Activated CD4-positive, alpha-beta T cell treated with anti-CD3 and anti-CD28 coated beads for 4 hours (primary cell): ENCODE measurements around the gene MYOM1.

Experiments used
- DNase-seq, 2 donors: peaks; one replicate each; pipeline ENCODE4 v3.0.0-alpha.2; 2020

MYOM1 gene

DNA sequence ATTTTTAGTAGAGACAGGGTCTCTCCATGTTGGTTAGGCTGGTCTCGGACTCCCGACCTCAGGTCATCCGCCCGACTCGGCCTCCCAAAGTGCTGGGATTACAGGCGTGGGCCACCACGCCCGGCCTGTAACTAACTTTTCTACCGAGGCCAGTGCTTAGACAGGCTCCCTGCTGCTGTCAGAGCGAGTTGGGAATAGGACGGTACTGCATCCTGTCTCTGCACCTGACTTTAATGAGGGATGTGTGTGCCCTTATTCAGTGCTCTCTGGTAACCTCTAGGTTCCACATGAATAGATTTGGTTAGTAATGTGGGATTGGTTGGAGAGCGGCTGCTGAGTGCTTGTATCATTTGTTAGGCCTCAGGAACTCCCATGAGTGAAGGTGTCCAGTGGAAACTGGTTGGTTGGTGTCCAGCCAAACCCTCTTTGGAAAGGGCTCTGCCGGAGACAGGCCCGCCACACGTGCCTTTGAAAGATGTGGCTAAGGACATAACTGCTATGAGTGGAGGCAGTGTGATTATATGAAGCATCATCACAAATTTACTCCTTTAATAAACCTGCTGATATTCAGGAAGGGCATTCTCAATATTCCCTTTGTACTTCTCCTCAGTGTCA lies 36.6 kb downstream of the MYOM1 start:
- no peak for DNase-seq

DNA sequence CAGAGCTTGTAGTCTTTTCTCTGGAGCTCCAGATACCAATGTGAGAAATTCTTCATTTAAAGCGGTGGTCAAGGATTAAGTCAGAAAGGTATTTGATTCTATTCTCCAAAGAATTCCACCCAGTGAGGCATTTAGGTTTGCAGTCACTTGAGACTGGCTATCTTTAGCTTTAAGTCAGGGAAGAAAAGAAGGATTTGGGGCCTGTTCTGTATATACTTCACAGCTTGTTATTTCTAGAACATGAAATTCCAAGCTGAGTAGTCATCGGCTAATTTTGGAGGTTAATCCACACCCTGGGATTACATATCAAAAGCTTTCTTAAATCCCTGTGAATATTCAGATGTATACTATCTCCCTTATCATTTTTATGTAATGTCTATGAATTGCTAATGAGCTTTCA lies 39.4 kb downstream of the MYOM1 start:
- DNase-seq: no peak

GRCh38 chr18:3179430-3180089 lies 40.2 kb downstream of the MYOM1 start:
- DNase-seq: no peak

DNA sequence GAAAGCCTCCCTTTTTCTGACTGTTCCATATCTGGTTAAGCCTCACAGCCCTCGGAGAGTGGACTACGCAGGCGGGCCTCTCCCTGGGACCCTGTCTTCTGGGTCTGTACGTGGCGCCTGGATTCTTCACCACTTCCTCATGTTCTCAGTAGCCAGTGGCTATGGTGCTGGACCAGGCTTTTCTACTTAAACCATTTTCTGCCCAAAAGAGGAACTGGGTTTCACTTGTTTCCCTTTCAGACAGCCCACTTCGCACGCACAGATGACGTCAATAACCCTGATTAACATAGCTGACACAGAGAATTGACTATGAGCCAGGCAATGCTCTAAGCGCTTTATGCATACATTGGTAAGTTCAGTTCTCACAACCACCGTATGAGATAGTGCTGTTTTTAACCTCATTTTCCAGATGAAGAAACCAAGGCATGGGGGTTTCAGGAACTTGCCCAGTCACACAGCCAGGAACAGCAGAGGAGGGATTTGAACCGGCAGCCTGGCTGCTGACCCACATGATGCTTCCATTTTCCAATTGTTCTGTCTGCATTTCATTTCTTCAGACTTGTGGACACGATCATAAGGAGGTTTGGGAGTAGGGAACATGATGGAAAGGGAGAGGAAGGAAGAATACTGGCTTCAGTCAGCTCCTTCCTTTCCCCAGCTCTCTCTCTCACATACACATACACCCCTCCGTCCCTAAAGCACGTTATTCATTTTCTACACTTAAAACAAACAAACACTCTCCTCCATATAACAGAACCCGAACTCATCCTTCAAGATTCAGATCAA lies 41.7 kb downstream of the MYOM1 start:
- no peak for DNase-seq

DNA sequence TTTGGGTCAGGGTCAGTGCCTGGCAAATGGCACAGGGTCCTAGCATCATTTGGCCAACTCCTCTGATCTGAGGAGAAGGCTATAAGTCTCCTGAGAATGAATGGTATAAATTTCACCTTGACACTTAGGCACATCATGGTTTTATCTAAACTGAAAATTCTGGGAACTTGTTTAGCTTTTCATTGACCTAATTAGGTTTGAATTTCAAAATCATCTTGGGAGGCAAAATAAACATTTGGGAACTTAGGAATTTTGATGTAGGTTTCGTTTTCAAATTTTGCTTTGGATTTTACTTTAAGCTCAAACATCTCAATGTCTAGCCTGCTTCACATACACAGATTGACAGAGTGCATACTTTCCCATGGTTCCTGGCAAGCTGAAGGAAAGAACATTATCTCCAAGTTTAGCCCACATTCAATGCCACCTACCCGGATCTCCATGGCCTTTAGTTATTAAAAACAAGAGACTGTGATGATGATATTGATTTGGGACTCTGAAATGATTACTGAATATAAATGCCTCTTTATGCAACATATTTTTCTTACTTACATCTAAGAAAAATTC lies 44.5 kb downstream of the MYOM1 start:
- DNase-seq: no peak

DNA sequence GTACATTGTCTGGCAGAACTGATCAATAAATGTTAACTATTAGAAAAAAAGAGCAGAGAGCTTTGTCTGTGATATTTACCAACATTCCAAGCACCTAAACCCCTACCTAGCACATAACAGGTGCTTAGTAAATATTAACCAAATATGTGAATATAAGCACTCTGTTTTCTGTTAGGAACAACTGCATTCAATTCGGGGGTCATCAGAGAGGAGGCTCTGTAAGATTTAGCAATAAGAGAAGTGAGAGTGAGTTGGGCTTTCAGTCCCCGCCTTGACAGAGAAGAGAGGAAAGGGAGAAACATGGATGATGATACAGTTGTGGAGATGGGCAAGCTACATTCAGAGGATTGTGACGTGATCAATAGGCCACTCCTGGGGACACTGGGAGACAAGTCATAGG lies 47.7 kb downstream of the MYOM1 start:
- DNase-seq: no peak

GRCh38 chr18:3171631-3172030 lies 48.1 kb downstream of the MYOM1 start:
- no peak for DNase-seq

DNA sequence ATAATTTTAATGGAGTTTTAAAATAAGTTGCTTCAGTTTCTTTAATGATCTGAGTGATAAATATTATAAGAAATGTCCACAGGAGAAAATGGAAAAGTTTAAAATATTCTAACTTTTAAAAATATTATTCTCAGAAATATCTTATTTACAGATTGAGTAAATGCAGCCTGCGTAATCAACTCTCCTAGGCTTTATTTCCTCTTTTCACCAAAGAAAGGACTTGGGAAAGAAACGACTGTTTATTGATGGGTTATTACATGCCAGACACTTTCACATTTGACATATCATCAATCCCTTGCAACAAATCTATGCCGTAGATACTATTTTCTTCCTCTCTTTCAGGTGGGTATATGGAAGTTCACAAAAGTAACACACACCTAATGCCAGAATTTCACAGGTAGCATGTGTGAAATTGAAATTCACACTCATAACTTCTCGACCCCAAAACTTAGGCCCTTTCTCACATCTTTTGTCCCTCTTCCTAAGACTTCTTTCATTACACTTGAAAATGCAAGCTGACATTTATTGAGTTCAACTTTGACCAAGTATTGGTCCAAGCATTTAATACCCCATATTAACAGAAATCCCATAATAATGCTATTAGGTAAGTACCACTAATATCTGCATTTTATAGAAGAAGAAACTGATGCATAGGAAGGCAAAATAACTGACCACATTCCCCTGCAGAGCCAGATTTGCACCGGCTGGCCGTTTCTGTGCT lies 49.2 kb downstream of the MYOM1 start:
- no peak for DNase-seq

- DNase-seq: no peak
Measured at GRCh38 chr18:3164381-3164780, 55.4 kb downstream of the MYOM1 start.

GRCh38 chr18:3163968-3164367 lies 55.8 kb downstream of the MYOM1 start:
- DNase-seq: no peak

GRCh38 chr18:3162181-3162580 lies 57.6 kb downstream of the MYOM1 start:
- DNase-seq: no peak

GRCh38 chr18:3159830-3160229 lies 59.9 kb downstream of the MYOM1 start:
- no peak for DNase-seq

- no peak for DNase-seq
Measured at GRCh38 chr18:3157606-3158005, 62.2 kb downstream of the MYOM1 start.

DNA sequence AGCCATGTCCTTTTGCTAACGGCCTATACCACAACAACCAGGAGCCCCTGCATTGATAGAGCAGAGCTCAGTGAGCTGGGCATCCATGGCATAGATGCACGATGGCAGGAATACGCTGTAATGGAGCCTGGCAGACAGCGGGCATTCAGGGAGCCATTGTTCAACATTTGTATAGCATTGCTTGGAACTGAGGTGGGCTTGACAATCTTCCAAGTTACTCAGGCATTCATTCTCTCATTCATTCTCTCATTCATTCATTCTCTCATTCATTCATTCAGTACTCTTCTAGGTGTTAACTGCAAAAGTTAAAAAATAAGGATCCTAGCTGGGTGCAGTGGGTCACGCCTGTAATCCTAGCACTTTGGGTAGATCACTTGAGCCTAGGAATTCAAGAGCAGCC lies 62.7 kb downstream of the MYOM1 start:
- DNase-seq: no peak

- DNase-seq: no peak
Measured at GRCh38 chr18:3156325-3156640, 63.5 kb downstream of the MYOM1 start.

DNA sequence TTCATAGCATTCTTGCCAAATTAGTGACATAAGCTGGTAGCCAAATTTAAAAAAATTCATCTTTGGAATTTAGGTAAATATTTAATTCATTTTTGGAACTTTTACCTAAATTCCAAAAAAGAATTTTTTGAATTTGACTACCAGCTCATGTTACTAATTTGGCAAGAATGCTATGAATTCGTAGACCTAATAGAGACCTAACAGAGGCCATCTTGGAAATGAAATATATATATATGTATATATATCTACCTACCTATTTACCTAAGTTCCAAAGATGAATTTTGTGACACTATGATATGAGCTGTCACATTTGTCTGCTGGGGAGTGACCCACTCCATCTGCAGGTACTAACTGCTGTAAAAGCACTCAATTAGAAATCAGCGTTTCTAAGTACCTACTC lies 65.6 kb downstream of the MYOM1 start:
- no peak for DNase-seq

DNA sequence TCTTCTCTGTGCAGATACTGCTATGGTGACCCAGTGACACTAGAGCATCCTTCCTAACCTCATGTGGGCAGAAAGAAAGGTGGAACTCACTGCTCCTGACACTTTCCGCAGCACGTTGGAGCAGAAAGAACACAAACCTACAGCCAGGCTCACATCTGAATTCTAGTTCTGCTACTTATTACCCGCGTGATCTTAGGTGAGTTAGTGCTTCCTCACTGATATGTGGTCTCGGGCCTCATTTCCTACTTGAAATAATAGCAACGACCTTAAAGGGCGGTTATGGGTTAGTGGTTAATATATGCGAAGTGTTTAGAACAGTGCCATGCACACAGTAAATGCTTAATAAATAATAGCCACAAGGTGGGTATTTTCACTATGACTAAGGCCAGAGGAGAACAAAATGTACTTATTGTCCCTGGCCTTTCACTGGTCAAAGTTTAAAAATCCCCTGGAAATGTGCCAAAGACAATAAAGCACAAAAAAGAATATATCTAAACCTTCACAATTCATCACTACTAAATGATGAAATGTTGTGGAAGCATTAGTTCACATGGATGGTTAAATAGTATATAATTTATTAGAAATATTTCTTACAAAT lies 66.6 kb downstream of the MYOM1 start:
- no peak for DNase-seq

DNA sequence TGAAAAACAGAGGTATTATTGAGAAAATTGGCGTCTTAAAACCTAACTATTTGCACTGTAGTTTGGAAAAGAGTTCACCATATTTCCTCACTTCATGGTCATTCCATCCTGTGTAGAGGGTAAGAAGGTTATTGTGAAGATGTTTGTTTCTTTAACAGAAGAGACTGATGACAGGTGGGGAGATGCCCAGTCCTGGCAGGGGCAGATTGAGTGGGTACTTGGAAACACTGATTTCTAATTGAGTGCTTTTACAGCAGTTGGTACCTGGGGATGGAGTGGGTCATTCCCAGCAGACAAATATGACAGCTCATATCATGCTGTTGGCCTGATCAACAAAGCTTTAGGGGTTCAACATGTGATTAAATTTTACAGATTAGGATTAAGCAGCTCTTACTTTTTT lies 67.5 kb downstream of the MYOM1 start:
- no peak for DNase-seq

- no peak for DNase-seq
Measured at GRCh38 chr18:3151399-3152264, 68.1 kb downstream of the MYOM1 start.

- DNase-seq: no peak
Measured at GRCh38 chr18:3150688-3151087, 69.1 kb downstream of the MYOM1 start.

DNA sequence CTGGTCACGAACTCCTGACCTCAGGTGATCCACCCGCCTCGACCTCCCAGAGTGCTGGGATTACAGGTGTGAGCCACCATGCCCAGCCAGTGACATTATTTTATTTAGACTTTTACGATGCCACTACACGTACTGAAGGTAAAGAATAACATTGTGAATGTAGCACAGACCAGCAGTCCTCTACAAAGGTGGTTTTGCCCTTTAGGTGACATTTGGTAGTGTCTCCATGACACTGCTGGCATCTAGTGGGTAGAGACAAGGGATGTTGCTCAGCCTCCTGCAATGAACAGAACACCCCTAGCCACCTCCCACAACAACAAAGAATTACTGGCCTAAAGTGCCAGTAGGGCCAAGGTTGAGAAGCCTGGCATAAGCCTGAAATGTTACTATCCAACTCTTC lies 69.5 kb downstream of the MYOM1 start:
- DNase-seq: no peak

DNA sequence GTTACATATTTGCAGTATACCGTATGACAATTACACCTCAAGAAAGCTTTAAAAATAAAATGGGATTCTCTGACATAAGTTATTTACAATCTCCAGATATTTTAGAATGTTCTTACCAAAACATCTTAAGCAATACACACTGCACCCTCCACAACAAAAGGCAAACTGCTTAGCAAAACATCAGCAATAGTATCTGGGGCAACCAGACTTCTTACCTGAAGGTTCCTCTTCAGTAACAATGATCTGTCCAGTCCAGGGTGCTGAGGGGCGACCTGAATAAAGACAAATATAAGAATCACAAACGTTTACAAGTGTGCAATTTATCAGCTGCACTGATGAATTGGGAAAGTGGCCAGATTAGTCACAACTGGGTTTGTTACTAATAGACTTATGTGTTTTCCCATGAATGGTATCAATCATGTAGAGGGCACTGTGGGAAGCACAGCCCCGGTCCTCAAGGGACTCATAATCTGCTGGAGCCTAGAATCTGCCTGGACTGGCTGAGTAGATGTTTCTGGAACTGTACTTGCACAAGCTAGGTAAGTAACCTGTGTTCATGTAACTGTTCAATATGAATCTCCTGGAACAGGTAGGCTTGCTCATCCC lies 70.7 kb downstream of the MYOM1 start:
- no peak for DNase-seq
